GM18858 (cell line): ENCODE results near the gene SRCAP.

Source experiments
- ATAC-seq: cut with Tn5 transposase; IDR thresholded peaks from one replicate; pipeline ENCODE4 v1.9.1; 2021; ENCODE audit not compliant: unreplicated experiment

The SRCAP gene

DNA sequence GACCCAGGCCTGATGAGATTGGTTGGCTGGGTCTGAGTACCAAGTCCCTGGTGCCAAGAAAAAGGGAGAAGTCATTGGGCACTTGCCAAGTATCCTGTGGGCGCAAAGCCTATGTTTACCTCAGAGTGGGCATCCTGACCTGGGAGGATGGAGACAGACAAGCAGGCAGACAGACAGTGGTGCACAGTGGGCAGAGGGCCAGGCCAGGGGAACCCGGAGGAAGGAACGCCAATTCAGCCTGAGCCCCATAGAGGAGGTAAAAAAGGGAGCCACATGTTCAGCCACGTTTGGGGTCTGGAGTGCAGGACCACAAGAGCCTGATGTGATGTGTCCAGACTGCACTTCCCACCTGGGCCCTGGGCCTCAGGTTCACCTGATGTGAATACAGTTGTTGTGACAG, 54.6 kb downstream of the SRCAP start:
- no peak for ATAC-seq

DNA sequence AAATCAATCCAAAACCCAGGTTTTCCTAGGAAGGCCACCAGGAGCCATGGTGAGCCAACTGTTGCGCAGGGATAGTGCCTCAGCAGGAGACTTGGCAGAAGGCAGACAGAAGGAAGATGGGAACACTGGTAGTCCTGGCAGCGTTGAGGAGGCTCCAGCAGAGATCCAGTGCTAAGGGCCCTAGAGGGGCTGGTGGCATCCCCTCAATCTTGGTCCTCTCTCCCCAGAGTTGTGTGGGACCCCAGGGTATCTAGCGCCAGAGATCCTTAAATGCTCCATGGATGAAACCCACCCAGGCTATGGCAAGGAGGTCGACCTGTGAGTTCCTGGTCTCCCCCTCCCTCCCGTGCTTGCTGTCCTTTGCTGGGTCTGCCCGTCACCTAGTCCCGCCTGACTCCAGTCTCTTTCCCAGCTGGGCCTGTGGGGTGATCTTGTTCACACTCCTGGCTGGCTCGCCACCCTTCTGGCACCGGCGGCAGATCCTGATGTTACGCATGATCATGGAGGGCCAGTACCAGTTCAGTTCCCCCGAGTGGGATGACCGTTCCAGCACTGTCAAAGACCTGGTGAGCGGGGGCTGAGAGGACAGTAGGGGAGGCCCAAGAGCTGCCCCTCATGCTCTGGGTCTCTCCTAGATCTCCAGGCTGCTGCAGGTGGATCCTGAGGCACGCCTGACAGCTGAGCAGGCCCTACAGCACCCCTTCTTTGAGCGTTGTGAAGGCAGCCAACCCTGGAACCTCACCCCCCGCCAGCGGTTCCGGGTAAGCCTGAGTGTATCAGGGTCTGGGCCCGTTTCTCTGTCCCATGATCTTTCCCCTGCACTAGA, 57.2 kb downstream of the SRCAP start:
- ATAC-seq: no peak

DNA sequence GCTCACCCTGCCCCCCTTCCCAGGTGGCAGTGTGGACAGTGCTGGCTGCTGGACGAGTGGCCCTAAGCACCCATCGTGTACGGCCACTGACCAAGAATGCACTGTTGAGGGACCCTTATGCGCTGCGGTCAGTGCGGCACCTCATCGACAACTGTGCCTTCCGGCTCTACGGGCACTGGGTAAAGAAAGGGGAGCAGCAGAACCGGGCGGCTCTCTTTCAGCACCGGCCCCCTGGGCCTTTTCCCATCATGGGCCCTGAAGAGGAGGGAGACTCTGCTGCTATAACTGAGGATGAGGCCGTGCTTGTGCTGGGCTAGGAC, 57.8 kb downstream of the SRCAP start:
- ATAC-seq: no peak

DNA sequence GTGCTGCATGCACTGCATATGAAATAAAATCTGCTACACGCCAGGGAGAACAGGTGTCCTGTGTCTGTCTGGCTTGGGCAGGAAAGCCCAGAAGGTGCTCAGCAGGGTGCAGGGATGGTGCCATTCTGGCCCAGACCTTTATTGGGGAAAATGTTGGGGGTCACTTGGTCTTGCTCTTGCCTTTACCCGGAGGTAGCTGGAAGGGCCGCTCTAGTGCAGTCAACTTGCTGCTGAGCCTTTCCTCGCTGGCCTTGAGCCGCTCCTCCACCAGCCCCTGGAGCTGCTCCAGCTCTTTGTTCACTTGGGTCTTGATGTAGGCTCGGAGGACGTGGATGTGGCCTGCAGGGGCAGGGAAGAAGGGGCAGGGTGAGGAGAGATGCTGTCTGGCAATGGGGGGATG, 58.3 kb downstream of the SRCAP start:
- ATAC-seq: no peak

DNA sequence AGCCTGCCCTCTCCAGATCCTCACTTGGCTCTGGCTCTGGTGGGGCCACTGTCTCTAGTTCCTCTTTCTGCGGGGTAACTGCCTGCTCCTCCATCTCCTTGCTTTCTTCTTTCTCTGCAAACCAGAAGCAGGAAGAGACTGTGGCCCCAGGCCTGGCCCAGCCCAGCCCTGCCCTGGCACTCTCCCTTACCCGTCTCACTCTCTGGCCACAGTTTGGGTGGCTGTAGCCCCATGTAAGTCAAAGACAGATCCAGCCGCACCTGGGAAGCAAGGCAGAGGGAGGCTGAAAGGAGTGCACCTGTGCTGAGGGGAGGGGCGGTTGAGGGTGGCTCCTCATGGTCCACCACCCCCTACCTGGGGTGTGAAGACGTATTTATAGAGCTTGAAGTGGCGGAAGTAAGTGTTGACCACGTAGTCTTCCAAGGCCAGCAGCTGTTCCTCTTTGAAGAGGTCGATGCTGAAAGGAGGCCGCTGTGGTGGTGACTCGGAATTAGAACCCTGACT, 60.1 kb downstream of the SRCAP start:
- ATAC-seq: no peak

DNA sequence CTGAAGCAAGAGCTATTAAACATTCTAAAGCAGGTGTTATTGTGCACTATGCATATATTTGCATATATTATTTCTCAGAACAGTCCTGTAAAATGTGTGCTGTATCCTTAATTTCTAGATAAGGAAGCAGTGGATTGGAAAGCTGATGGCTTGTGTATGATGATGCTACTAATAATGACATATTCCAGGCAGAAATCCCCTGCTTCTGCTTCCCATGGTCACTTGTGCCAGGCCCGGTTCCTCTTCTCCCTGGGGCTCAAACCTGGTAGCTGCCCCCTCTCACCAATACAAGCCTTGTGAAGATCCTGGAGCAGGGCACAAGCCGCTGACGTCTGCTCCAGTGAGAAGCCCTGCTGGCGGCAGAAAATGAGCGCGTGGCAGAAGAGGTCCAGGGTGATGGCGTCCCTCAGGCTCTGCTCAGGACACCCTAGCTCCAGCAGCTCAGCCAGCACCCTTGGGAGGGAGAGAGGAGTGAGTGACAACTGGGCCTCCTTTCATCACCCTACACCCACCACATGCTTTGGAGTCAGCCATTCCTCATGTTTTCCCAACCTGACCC, 61.1 kb downstream of the SRCAP start:
- ATAC-seq: no peak

DNA sequence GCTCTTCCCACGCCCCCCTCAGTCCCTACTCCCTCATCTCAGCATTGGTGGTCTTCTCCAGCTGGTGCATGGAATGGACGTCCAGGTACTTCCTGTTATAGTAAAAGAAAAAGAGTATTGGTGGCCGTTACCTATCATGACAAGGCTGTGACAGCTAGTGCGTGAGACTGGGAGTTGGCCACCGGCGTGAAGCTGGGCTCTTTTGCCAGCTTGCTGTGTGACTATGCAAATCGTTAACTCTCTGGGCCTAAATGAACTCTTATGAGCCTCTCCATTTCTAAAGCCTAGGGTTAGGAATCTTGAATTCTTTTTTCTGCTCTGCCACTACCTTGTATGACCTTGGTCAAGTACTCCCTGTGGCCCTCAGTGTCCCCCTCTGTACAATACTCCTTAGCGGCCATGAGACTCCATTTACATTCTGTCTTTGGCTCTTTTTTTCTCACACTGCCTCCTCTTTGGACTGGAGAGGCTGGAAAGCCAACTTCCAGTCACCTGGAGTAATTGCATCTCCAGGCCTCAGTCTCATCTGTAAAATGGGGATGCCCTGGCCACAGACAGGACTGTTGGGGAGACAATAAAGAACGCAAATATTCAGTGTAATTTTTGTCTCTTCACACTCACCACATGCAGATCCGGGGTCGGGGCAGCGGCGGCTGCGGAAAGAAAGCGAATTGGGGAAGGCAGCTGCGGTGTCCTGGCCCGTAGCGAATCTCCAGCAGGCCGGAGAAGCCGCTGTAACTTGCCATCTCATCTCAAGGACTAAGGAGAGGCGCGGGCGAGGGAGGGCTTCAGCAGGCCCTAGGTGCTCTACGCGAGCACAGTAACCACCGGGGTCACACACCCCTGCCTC, 61.8 kb downstream of the SRCAP start:
- no peak for ATAC-seq

DNA sequence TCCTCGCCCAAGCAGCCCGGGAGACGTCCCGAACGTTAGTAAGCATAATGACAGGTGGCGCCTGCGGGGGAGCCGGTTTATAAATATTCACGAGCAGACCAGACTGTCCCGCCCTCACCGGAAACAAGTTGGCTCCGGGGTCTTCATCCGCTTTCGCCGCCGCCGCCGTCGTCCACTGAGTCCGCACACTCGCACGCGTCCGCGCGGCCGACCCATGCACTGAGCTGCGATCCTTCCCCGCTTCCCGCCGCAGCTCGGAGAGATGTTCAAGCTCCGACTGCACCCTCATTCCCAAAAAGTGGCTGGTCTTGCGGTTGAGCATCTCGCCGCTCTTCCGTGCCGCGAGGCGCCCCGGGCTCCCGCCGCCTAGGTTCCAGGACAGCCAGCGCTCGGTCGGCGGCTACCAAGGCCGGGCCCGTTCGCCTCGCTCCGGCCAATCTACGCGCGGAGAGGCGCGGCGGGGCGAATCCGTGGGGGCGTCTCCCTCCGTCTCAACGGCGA, 62.5 kb downstream of the SRCAP start:
- no peak for ATAC-seq

DNA sequence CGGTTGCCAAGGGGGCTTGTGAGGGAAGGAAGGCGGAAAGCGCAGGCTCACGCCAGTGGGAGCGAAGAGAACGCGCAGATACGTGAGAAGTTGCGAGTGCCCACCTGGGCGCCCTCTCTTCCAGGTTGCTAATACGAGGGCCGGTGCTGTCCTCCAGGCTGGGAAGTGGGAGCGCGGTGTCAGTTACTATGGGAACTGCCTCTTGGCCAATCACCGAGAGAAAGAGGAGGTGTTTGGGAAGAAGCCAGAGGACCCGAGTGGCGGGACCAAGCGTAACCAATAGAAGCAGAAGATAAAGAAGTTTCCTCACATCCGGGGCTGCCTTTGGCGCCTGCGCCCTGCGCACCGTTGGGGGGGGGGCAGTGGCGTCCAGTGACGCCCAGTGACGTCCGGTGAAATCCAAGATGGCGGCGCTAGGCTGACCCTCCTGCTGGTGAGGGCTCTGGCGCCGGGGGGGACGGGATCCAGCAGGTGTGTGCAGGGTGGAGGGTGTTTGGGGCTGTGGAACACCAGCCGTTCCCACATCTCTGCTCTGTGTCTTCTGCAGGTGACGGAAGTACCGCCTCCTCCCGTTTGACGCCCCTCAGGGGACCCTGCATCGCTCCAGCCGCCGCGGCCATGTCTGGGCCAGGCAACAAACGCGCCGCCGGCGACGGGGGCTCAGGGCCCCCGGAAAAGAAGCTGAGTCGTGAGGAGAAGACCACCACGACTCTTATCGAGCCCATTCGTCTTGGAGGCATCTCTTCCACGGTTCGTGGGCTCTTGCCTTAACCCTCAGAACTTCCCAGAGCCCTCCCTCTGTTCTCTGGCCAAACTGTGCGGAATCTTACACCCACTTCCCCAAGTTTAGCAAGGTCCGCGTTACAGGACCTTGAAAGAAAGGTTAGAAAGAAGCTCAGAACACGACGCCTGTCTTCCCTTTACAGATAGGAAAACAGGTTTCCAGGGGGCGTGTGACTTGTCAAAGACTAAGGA, 63.2 kb downstream of the SRCAP start, which contains the start of the genes CFAP119 and RNF40:
TSS of gene CFAP119 (minus strand) at position 135 of the 975 bp plus-strand sequence. CDS start 314 bp downstream, outside the sequence.
TSS of gene RNF40 (plus strand) at position 395 of the 975 bp plus-strand sequence. CDS start at position 619, 224 bp downstream.
- peak; percentile 68 for ATAC-seq

DNA sequence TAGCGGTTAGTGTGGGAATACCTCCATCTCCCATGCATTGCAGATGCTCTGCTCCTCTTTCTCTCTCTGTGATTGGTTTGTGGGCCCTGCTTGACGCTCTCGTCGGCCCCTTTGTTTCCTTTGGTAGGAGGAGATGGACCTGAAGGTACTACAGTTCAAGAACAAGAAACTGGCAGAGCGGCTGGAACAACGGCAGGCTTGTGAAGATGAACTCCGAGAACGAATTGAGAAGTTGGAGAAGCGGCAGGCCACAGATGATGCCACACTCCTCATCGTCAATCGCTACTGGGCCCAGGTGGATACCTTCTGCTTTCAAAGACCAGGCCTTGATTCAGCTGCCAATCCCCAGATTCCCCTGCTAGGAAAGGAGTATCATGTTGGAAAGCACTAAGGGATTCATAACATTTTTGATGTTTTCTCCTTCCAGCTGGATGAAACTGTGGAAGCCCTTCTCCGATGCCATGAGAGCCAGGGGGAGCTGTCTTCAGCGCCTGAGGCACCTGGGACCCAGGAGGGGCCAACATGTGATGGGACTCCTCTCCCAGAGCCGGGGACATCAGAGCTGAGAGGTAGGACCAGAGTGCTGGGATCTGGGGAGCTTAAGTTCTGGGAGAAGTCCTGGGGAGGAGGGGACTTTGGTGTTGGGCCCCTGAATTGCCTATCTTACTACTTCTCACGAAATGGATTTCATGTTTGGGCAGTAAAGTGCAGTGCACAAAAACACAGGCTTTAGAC, 64.2 kb downstream of the SRCAP start:
- no peak for ATAC-seq

DNA sequence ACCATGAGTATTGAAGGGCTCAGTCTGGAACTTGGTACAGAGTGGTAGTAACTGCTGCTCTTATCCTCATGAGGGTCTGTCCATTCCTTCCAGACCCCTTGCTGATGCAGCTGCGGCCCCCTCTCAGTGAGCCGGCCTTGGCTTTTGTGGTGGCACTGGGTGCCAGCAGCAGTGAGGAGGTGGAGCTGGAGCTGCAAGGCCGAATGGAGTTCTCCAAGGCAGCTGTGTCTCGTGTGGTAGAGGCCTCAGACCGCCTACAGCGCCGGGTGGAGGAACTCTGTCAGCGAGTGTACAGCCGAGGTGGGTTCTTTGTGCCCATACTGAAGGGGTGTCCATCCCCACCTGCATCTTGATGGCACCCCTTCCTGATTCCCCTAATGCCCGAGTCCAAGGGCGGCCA, 65.1 kb downstream of the SRCAP start:
- no peak for ATAC-seq

DNA sequence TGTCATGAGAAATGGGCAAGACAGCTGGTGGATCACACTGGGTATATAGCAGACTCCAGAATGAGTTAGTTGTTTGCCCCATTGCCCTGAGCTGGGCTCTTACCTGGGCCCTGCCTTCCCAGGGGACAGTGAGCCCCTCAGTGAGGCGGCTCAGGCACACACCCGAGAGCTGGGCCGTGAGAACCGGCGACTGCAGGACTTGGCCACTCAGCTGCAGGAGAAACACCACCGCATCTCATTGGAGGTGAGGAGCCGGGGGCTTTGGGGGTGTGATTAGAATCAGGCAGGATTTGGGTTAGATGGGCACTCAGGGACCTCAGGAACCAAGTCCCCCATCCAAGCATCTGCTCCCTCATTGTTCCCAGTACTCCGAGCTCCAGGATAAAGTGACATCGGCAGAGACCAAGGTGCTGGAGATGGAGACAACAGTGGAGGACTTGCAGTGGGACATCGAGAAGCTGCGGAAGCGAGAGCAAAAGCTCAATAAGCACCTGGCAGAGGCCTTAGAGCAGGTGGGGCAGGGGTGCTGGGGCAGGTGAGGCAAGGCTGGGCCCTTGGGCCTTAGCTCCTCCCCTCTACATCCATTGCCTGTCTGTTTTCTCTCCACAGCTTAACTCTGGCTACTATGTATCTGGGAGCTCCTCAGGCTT, 66.0 kb downstream of the SRCAP start:
- no peak for ATAC-seq

DNA sequence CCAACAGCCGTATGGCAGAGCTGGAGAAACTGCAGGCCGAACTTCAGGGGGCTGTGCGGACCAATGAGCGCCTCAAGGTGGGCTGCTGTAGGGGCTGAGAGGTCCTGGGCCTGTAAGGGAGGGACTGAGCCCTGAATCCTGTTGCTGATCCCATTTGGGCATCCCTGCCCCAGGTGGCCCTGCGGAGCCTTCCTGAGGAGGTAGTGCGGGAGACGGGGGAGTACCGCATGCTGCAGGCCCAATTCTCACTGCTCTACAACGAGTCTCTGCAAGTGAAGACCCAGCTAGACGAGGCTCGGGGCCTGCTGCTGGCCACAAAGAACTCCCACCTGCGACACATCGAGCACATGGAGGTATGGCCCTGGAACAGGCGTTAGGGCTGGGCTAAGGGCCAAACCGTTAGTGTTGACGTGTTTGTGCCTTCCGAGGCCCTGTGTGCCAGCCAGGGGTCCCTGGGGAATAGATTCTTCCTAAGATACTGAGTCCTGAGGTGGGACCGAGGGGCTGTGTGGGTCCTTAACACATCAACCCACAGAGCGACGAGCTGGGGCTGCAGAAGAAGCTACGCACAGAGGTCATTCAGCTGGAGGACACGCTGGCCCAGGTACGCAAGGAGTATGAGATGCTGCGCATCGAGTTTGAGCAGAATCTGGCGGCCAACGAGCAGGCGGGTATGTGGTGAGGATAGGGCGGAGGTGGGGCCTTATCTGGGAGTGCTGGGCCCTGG, 67.4 kb downstream of the SRCAP start:
- no peak for ATAC-seq

DNA sequence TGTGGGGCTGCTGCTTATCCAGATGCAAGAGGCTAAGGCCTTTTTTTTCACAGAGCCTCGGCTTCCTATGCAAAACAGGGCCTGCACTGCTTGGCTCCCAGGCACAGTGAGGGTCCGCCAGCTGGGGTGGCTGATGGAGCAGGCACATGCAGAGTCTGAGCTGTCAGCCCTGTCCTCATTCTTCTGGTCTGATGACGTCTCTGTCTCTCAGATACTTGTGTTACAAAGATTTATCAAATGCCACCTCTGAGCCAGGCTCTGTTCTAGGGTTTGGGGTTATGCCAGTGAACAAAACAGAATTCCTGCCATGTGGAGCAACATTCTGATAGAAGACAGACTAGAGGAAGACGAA, 67.9 kb downstream of the SRCAP start:
- no peak for ATAC-seq

DNA sequence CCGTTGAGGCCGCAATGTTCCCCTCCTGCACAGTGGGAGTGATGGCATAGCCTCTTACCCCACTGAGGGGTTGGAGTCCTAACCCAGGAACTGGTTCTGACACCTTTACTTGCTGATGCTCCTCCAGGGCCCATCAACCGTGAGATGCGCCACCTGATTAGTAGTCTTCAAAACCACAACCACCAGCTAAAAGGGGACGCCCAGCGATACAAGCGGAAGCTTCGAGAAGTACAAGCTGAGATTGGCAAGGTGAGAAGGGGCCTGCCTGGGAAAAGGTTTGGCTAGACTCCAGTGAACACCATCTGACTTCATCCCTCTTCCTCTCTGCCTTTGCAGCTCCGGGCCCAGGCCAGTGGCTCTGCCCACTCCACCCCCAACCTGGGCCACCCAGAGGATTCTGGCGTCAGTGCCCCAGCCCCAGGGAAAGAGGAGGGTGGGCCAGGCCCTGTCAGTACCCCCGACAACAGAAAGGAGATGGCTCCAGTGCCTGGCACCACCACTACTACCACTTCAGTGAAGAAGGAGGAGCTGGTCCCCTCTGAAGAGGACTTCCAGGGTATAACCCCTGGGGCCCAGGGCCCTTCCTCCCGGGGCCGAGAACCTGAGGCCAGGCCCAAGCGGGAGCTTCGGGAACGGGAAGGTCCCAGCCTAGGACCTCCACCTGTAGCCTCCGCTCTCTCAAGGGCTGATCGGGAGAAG, 68.9 kb downstream of the SRCAP start:
- no peak for ATAC-seq

DNA sequence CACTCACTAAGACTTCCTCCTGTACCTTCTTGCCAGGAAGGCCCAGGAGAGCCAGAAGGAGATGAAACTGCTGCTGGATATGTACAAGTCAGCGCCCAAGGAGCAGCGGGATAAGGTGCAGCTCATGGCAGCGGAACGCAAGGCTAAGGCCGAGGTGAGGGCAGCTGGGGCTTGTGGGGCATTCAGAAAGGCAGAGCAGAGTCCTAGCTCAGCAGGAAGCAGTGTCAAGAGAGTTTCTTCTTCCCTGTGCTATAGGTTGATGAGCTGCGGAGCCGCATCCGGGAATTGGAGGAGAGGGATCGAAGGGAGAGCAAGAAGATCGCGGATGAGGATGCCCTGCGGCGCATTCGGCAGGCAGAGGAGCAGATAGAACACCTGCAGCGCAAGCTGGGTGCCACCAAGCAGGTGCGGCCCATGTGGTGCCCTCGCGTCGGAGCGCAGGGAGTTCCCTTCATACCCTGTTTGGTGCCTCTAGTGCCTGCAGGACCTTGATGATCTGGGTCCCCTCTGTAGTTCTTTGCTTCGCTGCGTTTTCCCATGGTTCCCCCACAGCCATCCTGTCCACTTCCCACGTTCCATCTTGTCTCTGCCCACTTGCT, 69.7 kb downstream of the SRCAP start:
- ATAC-seq: no peak

DNA sequence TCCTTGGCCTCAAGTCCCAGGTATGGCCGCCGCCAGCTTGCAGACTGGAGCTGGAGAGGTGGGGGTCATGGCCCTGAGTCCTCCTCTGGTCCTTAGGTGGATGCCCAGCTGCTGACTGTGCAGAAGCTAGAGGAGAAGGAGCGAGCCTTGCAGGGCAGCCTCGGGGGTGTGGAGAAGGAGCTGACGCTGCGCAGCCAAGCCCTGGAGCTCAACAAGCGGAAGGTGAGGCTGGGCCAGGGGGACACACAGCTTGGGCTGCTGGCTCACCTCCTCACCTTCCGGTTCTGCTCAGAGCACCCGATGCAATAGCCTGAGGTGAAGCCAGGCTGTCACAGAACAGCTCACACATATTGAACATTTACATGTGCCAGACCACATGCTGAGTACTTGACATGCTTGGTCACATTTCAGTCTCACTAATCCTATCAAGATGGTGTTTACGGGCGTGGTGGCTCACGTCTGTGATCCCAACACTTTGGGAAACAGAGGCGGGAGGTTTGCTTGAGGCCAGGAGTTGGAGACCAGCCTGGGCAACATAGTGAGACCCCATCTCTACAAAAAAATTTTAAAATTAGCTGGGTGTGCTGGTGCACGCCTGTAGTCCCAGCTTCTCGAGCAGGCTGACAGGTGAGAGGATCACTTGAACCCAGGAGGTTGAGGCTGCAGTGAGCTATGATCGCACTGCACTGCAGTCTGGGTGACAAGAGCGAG, 70.6 kb downstream of the SRCAP start:
- ATAC-seq: no peak
